HCEC 1CT (cell line): ENCODE results near the gene OVCA2.
"Not testable (repeated sequence)": the region's sequence is repeated elsewhere in the genome, so short reads cannot be mapped to it uniquely, and the experiment has no call there.

ENCODE experiments used
- DNase-seq: peaks from one replicate; pipeline ENCODE4 v3.0.0-alpha.2; 2017

OVCA2 gene

GRCh38 chr17:2041561-2042389, at the start of gene OVCA2:
TSS of gene OVCA2 (plus strand) at chr17:2042022. CDS start at chr17:2042048, 26 bp downstream.
- DNase-seq, result peak; percentile 91

DNA sequence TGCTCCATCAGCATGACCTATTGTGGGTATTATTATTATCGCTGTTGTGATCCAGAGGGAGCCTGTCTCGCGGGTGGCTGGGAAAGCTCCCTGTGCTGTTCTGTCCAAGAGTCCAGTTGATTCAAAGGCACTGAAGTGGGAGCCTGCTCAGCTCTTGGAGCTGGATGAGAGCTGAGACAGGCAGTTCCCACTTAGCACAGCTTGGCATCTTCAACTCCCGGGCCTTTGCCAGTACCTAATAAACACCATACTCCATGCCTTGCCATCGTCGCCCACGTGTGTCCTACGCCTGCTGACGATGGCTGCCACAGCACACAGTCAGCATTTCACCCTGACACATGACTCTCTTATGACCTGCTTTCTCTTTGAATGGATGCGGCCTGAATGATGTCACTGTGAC, 49.3 kb upstream of the OVCA2 start:
- DNase-seq, result no peak

- no peak for DNase-seq
These were observed 47.1 kb upstream of the OVCA2 start for GRCh38 chr17:1994707-1995106.

DNA sequence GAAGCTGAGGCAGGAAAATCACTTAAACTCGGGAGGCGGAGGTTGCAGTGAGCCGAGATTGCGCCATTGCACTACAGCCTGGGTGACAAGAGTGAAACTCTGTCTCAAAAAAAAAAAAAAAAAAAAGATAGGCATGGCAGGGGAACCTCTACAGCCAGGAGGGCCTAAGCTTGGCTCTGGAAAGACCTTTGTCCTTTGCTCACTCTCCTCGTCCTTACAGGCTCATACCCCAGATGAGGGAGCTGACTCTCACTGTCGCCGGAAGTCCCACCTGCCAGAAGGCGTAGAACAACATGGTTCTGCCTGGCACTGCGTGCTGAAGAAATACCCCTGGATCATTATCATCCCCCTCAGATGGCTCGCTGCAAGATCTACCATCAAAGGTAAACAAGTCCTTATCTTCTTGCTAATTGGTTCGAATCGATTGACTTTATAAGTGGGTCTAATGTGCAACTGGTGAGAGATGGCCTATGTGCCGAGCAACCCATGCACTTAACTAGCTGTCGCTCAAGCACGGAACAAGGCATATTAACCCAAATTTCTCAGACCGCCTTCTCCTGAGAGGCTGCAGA, 46.4 kb upstream of the OVCA2 start:
- DNase-seq, result no peak

DNA sequence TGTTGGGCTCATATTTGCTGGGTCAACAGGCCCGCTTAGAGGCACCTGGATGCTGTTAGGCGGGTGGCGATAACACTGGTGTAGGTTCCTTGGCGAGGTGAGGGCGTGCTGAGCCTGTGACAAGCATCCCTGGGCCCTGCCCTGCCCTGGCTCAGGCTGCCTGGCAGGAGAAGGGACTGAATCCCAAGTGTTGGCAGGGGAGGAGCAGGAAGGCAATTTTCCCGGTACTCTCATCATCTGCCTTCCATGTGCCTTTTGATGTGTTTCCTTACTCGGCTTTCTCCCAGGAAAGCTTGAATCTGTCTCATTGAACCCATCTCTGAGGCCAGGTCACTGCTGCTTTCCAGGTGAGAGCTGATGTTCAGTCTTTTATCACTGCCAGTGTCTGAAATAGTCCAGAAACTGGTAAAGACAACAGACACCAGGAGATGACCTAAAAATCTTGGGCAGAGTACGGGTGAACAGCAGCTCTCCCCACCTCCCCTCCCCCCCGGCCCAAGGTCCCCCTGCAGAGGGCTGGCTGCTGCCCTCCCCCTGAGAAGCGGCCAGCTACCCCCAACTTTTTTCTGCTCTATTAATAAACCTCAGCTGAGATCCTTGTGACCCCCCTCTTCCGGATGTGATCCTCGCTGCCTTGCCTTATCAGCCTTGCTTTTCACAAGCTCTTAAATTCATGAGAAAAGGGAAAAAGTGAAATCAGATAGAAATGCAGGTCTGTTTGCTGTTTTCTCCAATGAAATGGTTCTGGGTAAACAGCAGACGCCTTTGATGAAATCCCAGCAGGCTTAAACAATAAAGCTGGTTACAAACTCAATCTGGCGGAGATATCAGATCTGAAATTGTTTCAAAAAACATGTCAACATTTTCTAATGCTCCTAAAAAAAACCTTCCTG, 45.7 kb upstream of the OVCA2 start:
- DNase-seq, result no peak

GRCh38 chr17:1996800-1997288, 45.0 kb upstream of the OVCA2 start:
- DNase-seq, result no peak

DNA sequence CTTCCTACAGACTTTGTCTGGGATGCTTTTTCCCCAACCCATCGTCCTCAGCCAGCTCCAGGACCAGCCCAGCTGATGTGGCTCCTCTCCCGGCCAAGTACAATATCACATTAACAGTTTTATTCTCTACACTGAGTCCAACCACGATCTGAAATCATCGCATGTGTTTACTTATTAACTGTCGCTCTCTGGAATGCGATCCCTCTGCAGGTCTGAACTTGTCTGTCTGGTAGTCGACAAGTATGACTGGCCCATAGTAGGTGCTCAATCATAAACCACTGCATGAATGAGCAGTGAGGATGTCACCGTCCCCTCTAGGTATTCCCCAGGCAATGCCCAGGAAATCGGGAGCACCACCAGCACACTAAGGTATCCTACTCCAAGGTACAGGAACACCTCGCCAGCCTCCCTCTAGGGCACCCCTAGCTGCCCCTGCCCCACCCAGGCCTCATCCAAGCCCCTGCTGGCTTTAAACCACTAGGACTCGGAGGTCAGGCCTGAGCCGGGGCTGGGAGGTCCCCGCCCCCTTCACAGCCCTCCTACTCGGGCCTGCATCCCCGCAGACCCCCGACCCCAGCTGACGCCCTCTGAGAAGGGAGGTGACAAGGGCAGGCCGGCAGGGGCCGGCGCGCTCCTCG, 44.4 kb upstream of the OVCA2 start:
- no peak for DNase-seq

GRCh38 chr17:1997927-1998742, 43.7 kb upstream of the OVCA2 start:
- DNase-seq, result no peak

DNA sequence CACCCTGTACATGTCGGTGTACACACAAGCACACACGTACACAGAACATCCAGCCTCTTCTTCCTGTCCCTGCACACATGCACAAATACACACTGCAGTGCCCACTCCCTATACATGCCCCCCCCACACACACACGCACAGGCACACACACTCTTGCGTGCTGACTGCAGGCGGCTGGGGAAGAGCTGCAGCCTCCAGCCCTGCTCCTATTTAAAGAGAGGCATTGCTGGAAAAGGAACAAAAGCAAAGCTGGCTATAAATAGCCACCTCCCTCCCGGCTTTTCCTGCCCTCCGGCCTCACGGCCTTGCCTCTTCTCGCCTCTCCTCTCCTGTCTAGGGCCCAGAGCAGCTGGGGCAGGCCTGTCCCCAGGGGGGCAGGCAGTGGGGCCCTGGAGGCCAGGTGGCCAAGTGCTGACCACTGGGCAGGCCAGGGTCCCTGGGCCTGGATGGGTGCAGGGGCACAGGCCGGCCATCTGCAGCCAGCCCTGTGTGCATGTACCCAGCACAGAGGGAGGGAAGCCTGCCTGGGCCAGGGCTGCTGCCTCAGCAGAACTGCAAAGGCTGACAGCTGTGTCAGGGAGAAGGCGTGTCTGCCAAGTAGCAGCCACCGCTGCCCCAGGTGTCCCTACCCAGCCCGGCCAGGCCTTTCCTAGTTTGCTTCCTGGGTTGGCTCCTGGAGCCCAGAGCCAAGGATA, 42.1 kb upstream of the OVCA2 start:
- no peak for DNase-seq

- DNase-seq, result no peak
These were observed 39.0 kb upstream of the OVCA2 start for GRCh38 chr17:2002767-2003329.

GRCh38 chr17:2003525-2003924, 38.3 kb upstream of the OVCA2 start:
- no peak for DNase-seq

DNA sequence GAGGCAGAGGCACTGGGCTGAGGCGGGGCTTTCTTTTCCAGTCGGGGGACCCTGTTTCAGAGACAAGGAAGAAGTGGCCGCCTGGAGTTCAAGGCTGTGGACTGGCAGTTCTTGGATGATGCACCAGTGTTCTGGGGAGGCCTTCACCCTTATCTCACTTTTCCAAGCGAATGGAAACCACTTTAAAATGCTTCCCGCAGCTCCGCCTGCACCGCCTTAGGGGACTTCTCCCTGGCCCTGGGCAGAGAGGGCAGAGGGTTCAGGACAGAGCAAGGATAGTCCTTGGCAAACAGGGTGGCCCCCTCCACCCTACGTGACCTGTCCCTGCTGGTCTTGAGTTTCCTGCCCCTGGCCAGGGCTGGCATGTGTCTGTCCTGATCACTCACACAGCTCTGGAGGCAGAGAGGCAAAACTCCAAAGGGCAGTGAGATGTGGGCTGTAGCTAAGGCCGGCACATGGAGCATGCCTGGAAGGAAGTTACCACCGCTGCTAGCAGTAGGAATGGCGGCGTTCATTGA, 37.3 kb upstream of the OVCA2 start:
- no peak for DNase-seq

- no peak for DNase-seq
These were observed 33.3 kb upstream of the OVCA2 start for GRCh38 chr17:2008332-2009126.

- no peak for DNase-seq
These were observed 32.1 kb upstream of the OVCA2 start for GRCh38 chr17:2009737-2010136.

- no peak for DNase-seq
These were observed 30.1 kb upstream of the OVCA2 start for GRCh38 chr17:2011411-2012371.

DNA sequence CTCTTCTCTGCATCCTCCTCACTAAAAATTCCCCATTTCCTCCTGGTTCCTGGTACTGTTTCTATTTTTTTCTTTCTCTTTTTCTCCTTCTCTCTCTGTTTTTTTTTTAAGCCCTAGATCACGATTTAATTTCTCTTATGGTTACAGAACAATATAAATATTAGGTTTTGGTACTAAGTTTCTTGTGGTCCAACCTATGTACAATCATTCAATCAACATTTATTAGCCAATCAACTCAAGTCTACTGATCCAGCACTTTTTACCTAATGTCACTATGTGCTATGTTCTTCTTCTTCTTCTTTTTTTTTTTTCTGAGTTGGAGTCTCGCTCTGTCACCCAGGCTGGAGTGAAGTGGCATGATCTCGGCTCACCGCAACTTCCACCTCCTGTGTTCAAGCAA, 29.3 kb upstream of the OVCA2 start:
- DNase-seq, result no peak

- DNase-seq, result not testable (repeated sequence)
These were observed 28.4 kb upstream of the OVCA2 start for GRCh38 chr17:2013220-2013993.

DNA sequence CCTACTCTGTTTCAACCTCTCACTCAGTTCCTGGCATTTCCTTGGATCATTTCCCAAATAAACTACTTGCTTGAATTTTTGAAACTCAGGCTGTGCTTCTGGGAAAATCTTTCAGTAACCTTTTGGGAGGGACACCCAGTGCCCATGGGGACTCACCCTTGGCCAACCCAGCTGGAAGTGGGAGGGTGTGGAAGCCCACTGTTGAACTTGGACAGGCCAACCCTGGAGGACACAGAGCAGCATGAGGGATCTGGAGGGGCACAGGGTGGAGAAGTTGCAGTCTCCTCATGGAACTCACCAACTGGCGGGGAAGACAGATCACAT, 27.9 kb upstream of the OVCA2 start:
- DNase-seq, result no peak
